ENCODE data around the gene BMS1.
"Not testable (repeated sequence)": the region's sequence is repeated elsewhere in the genome, so short reads cannot be mapped to it uniquely, and the experiment has no call there.

BMS1 gene

GRCh38 chr10:42790835-42791234, 8.2 kb downstream of the BMS1 start:
- no peak for DNase-seq

DNA sequence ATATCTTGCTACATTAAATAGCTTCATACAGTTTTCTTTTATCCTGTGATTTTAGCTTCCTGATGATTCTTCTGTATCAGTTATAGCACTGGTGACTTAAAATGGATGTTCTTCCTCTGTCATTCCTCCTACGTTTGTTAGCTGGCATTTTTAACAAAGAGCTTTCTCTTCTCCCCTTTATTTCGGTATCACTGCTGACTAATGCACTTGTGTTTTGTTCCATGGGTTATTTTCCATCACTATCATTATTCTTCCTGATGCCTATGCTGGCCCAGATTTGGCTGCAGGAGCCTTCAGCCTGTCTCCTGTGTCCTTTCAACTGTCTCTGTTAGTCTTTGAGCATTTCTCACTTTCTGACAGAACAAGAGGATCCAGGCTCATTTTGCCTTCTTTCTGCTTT, 13.1 kb downstream of the BMS1 start:
- DNase-seq: no peak

DNA sequence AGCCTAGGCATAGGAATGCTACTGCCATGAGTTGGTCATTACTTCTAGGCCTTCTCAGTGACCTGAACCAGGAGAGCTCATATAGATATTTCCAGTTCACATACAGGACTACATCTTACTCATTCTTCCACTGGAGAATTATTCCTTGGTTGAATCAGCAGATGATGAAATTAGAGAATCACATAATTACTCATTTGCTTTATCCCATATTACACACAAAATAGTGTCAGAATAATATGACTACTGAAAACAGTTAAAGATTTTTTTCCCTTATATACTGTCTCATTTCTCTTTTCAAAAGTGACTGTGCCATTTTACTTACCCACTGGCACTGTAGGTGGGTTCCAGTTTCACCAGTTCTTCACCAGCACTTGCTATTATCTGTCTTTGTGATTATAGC, 18.5 kb downstream of the BMS1 start:
- no peak for DNase-seq

GRCh38 chr10:42802876-42803275, 20.3 kb downstream of the BMS1 start:
- DNase-seq: no peak

GRCh38 chr10:42809676-42810075, 27.1 kb downstream of the BMS1 start:
- no peak for DNase-seq

DNA sequence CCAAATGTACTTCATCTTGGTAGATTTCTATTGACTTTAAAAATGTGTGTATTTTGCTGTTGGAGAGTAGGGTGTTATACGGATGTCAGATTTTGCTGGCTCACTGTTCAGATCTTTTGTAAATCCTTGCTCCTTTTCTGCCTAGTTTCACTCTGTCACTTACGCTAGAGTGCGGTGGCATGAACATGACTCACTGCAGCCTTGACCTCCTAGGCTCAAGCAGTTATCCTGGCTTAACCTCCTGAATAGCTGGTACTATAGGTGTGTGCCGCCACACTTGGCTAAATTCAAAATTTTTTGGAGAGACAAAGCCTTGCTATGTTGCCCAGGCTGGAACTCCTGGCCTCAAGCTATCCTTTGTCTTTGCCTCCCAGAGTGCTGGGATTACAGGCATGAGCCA, 29.4 kb downstream of the BMS1 start:
- no peak for DNase-seq

GRCh38 chr10:42813989-42814687, 31.5 kb downstream of the BMS1 start:
- DNase-seq: not testable (repeated sequence)

GRCh38 chr10:42816334-42816733, 33.7 kb downstream of the BMS1 start:
- DNase-seq: not testable (repeated sequence)

GRCh38 chr10:42816912-42817311, 34.3 kb downstream of the BMS1 start:
- DNase-seq: no peak

DNA sequence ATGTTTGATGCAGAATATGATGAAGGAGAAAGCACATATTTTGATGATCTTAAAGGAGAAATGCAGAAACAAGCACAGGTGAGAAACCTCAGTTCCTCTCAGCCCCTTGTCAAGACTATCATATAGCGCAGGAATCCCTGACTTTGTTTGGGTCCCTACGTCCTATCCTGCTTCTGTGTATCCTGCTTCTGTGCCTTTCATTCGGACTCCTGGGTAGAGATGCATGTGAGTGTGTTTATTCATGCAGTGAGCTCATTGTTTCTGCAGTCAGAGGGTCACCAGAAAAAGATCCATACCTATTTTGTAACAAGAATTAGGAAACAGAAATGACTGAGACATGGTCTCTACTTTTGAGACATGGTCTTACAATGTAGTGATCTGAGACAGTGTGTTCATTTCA, 34.8 kb downstream of the BMS1 start:
- not testable (repeated sequence) for DNase-seq

DNA sequence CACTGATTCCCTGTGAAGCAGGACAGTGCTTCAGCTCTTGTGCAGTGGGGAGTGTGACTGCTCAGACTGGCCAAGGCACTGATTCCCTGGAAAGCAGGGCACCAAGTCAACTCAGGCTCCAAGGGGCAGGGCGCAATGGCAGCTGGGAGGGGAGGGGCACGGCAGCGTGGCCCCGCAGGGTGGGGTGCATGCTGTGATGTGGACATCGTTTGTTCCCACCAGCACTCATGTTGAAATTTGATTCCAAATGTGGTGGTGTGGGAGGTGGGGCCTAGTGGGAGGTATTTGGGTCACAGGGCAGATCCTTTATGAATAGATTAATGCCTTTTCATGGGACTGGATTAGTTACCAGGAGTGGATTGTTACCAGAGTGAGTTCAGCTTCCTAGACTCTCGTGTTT, 44.2 kb downstream of the BMS1 start:
- not testable (repeated sequence) for DNase-seq

DNA sequence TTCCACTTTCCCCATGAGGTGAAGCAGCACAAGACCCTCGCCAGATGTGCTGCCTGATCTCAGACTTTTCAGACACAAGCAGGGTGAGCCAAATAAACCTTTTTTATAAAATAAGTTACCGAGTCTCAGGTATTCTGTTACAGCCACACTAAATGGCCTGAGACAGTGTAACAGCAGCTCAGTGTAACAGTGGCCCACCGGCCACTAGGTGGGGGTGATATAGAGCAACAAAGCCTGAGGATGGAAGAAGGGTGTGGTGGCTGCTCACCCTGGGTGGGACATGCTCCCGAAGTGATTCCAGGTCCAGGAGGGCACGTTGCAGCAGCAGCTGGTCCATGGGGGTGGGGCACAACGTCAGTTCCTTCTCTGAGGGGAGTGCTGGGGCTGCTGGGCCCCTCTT, 44.6 kb downstream of the BMS1 start:
- DNase-seq: no peak

GRCh38 chr10:42828391-42828790, 45.8 kb downstream of the BMS1 start:
- not testable (repeated sequence) for DNase-seq

- no peak for DNase-seq
Measured at GRCh38 chr10:42830237-42830636, 47.6 kb downstream of the BMS1 start.

DNA sequence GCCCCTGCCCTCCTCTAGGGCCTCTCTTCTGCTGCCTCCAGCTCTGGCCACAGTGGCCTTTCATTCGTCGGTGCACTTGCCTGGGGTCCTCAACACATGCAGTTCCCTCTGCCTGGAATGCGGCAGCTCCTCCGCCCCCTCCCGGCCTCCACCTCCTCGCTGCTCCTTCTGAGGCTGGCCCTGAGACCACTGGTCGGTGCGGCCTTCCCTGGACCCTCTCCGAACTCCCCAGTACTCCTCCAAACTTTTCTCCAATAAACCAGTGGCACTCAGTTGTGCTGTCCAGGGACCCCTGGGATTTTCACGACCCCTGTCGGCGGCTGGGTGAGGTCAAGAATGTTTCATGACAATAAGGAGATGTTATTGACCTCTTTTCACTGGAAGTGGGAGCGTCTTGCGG, 53.5 kb downstream of the BMS1 start:
- DNase-seq: no peak

- DNase-seq: no peak
Measured at GRCh38 chr10:42836771-42837468, 54.3 kb downstream of the BMS1 start.

DNA sequence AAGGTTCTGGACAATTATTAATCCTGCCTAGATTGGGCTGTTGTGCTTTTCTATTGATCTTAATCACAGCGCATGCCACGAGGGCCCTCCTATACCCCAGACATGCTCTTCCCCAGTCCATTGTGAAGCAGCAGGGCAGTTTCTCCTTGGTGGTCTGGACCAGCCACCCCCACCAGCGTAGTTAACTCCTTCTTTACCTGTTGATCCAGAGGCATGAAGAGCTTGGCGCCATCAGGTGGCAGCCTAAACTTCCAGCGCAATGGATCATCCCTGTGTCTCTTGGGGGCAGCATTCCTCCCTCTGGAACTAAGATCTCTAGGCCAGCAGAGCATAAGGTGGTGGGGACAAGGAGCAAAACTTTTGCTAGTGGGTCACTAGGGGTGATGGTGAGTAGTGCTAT, 62.2 kb downstream of the BMS1 start:
- not testable (repeated sequence) for DNase-seq

DNA sequence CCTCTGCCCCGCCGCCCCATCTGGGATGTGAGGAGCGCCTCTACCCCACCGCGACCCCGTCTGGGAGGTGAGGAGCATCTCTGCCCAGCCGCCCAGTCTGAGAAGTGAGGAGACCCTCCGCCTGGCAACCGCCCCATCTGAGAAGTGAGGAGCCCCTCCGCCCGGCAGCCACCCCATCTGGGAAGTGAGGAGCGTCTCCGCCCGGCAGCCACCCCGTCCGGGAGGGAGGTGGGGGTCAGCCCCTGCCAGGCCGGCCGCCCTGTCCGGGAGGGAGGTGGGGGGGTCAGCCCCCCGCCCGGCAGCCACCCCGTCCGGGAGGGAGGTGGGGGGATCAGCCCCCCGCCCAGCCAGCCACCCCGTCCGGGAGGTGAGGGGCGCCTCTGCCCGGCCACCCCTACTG, 64.7 kb downstream of the BMS1 start:
- not testable (repeated sequence) for DNase-seq

DNA sequence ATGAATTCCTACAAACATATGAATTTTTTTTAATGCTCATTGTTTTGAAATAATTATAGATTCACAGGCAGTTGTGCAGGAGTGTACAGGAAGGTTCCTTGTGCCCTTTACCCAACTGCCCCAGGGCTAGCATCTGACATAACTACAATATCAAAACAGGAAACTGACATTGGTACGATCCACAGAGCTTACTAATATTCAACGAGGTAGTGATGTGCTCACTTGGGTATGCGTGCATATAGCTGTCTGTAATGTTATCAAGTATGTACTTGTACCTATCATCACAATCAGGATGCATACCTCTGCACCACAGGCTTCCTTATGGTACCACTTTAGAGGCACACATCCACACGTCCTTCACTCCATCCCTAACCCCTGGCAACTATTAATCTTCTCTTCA, 68.3 kb downstream of the BMS1 start:
- DNase-seq: no peak

GRCh38 chr10:42859256-42859655, 76.7 kb downstream of the BMS1 start:
- no peak for DNase-seq

- not testable (repeated sequence) for DNase-seq
Measured at GRCh38 chr10:42860016-42860415, 77.4 kb downstream of the BMS1 start.

GRCh38 chr10:42862801-42863200, 80.2 kb downstream of the BMS1 start:
- DNase-seq: not testable (repeated sequence)

DNA sequence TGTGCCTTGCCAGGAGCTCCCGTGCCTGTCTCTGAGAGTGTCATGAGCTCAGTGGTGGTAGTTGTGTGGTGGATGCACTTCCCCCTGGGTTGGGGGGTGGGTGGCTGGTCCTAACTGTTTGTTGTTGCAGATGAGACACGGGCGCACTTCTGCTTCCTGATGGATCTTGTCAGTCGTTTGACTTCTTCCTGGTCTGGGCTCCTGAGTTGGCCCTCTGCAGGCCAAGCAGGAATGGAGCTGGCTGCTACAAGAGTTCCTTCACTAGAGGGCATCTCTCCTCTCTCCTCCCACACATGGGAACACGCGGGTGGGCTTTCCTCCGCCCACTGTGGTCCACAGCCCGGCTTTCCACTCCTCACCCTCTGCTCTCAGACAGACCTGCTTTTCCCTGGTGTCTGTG, 82.0 kb downstream of the BMS1 start:
- no peak for DNase-seq

DNA sequence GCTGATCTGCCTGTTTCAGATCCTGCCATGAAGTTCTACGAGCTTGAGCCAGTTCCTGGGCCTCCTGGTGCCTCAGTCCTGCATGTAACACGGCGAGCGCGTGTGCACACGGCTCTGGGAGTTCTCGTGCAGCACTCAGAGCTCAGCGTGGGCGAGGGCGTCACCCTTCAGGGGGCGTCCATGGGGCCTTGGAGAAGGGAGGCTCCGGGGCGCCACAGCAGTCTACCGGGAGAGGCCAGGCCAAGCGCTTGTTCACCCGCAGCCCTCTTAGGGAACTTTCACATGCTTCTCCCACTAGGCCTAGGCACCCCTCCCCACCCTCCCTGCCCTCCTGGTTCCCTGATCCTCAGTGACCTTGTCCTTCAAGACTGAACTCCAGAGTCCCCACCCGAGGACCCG, 83.1 kb downstream of the BMS1 start:
- no peak for DNase-seq

Measured in T-helper 9 cell (primary cell).